ENCODE results near the gene URB2.
A peak's percentile ranks its signal among the peaks of the same experiment; 100 is the strongest.

Gene URB2

GRCh38 chr1:229636042-229636441, 10.0 kb downstream of the URB2 start:
- no peak for TF ChIP-seq CTCF (conservative IDR thresholded peaks at IDR 0.05; ENCODE audit: low read depth, low read length)
- DNase-seq (ENCODE audit: low read depth) = no peak
- no peak overlapping the region for H3K4me3 ChIP-seq (ENCODE audit: low read depth, low read length)

GRCh38 chr1:229637746-229638145, 11.7 kb downstream of the URB2 start:
- TF ChIP-seq CTCF (conservative IDR thresholded peaks at IDR 0.05; ENCODE audit: low read depth, low read length) = no peak
- no peak overlapping the region for H3K4me3 ChIP-seq (ENCODE audit: low read depth, low read length)
- DNase-seq (ENCODE audit: low read depth) = no peak

GRCh38 chr1:229640455-229640854, 14.4 kb downstream of the URB2 start:
- no peak for DNase-seq (ENCODE audit: low read depth)
- H3K4me3 ChIP-seq (ENCODE audit: low read depth, low read length) = no peak overlapping the region
- TF ChIP-seq CTCF (conservative IDR thresholded peaks at IDR 0.05; ENCODE audit: low read depth, low read length) = no peak

GRCh38 chr1:229641306-229641705, 15.3 kb downstream of the URB2 start:
- no peak for DNase-seq (ENCODE audit: low read depth)
- TF ChIP-seq CTCF (conservative IDR thresholded peaks at IDR 0.05; ENCODE audit: low read depth, low read length) = no peak
- H3K4me3 ChIP-seq (ENCODE audit: low read depth, low read length) = no peak overlapping the region

DNA sequence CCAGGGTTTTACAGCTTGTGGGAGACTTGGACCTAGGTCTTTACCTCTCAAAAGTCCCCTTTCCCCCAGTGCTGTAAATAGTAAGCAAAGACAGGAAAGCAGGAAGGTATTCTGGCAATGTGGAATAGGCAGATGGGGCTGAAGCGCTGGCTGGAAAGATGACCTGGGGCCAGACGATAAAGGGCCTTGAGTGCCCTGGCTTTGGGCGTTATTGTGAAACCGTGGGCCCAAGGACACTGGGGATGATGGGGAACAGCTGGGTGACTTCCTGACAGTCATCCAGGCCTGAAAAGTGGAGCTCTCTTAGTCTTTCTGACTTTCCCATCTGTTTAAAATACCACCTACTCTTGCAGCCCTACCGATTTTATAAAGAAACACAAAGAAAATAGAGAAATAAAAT, 16.3 kb downstream of the URB2 start:
- no peak for TF ChIP-seq CTCF (conservative IDR thresholded peaks at IDR 0.05; ENCODE audit: low read depth, low read length)
- DNase-seq (ENCODE audit: low read depth) = no peak
- no peak overlapping the region for H3K4me3 ChIP-seq (ENCODE audit: low read depth, low read length)

GRCh38 chr1:229642970-229643369, 16.9 kb downstream of the URB2 start:
- DNase-seq (ENCODE audit: low read depth) = no peak
- no peak overlapping the region for H3K4me3 ChIP-seq (ENCODE audit: low read depth, low read length)
- TF ChIP-seq CTCF (conservative IDR thresholded peaks at IDR 0.05; ENCODE audit: low read depth, low read length) = no peak

DNA sequence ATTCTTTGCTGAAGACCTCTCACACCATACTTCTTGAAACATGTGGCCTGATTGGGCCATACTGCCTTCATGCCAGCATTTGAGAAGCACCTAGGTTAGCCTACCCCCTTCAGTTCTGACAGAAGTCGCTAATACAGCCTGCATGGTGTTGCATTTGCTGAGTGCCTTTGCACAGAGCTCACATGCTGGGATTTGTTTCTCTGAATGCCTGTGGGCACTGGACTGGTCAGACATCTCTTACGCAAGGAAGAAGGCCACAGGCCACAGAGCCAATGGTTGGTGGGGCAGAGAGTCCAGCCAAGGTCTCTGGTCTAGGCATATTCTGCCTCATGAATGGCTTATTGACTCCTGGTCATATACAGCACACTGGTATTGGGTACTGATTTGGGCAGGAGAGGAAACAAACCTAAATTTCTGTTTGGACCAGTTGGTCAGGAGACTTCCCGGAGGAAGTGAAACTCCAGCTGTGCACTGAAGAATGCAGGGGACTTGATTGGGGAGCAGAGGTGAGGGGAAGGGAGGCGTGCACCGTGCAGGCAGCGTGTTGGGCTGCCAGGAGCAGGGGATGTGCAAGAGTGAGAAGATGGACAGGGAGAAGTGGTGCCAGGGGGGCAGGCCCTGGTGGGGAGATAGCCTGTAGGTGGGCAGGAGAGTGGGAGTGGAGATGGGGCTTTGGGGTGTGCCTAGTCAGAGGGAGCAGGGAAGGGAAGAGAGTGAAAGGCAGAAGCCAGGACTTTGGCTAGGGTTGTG, 18.1 kb downstream of the URB2 start:
- peak; percentile 61 for DNase-seq (ENCODE audit: low read depth)
- H3K4me3 ChIP-seq (ENCODE audit: low read depth, low read length) = no peak overlapping the region
- TF ChIP-seq CTCF (conservative IDR thresholded peaks at IDR 0.05; ENCODE audit: low read depth, low read length) = no peak

All from choroid plexus epithelial cell (primary cell).